WERI-Rb-1 (cell line): ENCODE data around the gene PPP2R2C.

ENCODE experiments used
- DNase-seq: peaks from one replicate; pipeline ENCODE4 v3.0.0-alpha.2; 2020
- H3K27ac ChIP-seq: fragments of 250-450 bp; sonication (Bioruptor Pico); 2 replicates; pipeline ENCODE4 v1.5.1; 2020; ENCODE audit warnings: mild to moderate bottlenecking, moderate library complexity
- H3K27me3 ChIP-seq: fragments of 250-450 bp; sonication (Bioruptor Pico); 2 replicates; pipeline ENCODE4 v1.5.1; 2021; ENCODE audit warnings: mild to moderate bottlenecking, low read depth, moderate library complexity; ENCODE audit not compliant: insufficient read depth, severe bottlenecking
- H3K36me3 ChIP-seq: fragments of 250-450 bp; sonication (Bioruptor Pico); 2 replicates; pipeline ENCODE4 v1.5.1; 2020; ENCODE audit warnings: mild to moderate bottlenecking, moderate library complexity
- H3K4me3 ChIP-seq: 2 replicates; pipeline ENCODE4 v1.5.1; 2011; ENCODE audit warnings: low read depth, mild to moderate bottlenecking, control low read depth, low read length
- H3K9me3 ChIP-seq: fragments of 250-450 bp; sonication (Bioruptor Pico); 2 replicates; pipeline ENCODE4 v1.5.1; 2021; ENCODE audit warnings: mild to moderate bottlenecking, moderate library complexity; ENCODE audit not compliant: severe bottlenecking
- CTCF ChIP-seq: IDR thresholded peaks from 2 replicates; pipeline ENCODE4 v1.5.1; 2011; ENCODE audit warnings: low read depth, mild to moderate bottlenecking, control low read depth, inconsistent platforms, low read length

PPP2R2C gene

GRCh38 chr4:6401797-6402196 is 70.6 kb downstream of the PPP2R2C start:
- Histone ChIP-seq H3K27ac (no peak overlapping the region), H3K9me3 (no peaks in the 10 kb centered on the region), H3K36me3 (no peaks in the 10 kb centered on the region), H3K27me3 (no peaks in the 10 kb centered on the region), H3K4me3 (no peak overlapping the region)
- no peak for TF ChIP-seq CTCF
- DNase-seq = no peak

GRCh38 chr4:6396696-6397236 is 75.6 kb downstream of the PPP2R2C start:
- Histone ChIP-seq H3K36me3 (no peaks in the 10 kb centered on the region), H3K27me3 (no peaks in the 10 kb centered on the region), H3K27ac (no peak overlapping the region), H3K9me3 (no peaks in the 10 kb centered on the region), H3K4me3 (no peak overlapping the region)
- no peak for TF ChIP-seq CTCF
- DNase-seq = no peak

- Histone ChIP-seq H3K9me3 (no peaks in the 10 kb centered on the region), H3K36me3 (no peaks in the 10 kb centered on the region), H3K4me3 (no peak overlapping the region), H3K27ac (no peak overlapping the region), H3K27me3 (no peaks in the 10 kb centered on the region)
- TF ChIP-seq CTCF = no peak
- DNase-seq = no peak
Measured at GRCh38 chr4:6395466-6396228, 76.8 kb downstream of the PPP2R2C start.

- Histone ChIP-seq H3K27ac (no peak overlapping the region), H3K27me3 (no peaks in the 10 kb centered on the region), H3K9me3 (no peaks in the 10 kb centered on the region), H3K36me3 (no peaks in the 10 kb centered on the region), H3K4me3 (no peak overlapping the region)
- TF ChIP-seq CTCF = no peak
- DNase-seq = no peak
Measured at GRCh38 chr4:6394671-6395081, 77.7 kb downstream of the PPP2R2C start.

GRCh38 chr4:6393544-6394475 is 78.6 kb downstream of the PPP2R2C start:
- TF ChIP-seq CTCF = no peak
- Histone ChIP-seq H3K4me3 (no peak overlapping the region), H3K27ac (no peak overlapping the region), H3K36me3 (no peaks in the 10 kb centered on the region), H3K9me3 (no peaks in the 10 kb centered on the region), H3K27me3 (no peaks in the 10 kb centered on the region)
- DNase-seq = no peak
